Stomach smooth muscle (tissue), 2 donors: ENCODE results near the gene ABLIM1.

Source experiments
- H3K27ac ChIP-seq: one replicate; pipeline ENCODE4 v1.7.0; 2013; ENCODE audit warnings: mild to moderate bottlenecking, low read length, inconsistent platforms
- H3K27me3 ChIP-seq, 2 donors: one replicate each; pipeline ENCODE4 v1.7.0; 2013; ENCODE audit warnings: low read length in 2 of 2; ENCODE audit not compliant: insufficient read depth in 2 of 2, control insufficient read depth in 1 of 2
- H3K36me3 ChIP-seq, 2 donors: one replicate each; pipeline ENCODE4 v1.7.0; 2013; ENCODE audit warnings: low read length in 2 of 2; ENCODE audit not compliant: control insufficient read depth in 2 of 2, insufficient read depth in 2 of 2
- H3K4me1 ChIP-seq: one replicate; pipeline ENCODE4 v1.7.0; 2013; ENCODE audit warnings: low read length; ENCODE audit not compliant: control insufficient read depth, insufficient read depth
- H3K4me3 ChIP-seq, 2 donors: one replicate each; pipeline ENCODE4 v1.7.0; 2013; ENCODE audit warnings: low read length in 2 of 2
- H3K9ac ChIP-seq, 2 donors: one replicate each; pipeline ENCODE4 v1.7.0; 2013; ENCODE audit warnings: low read length in 2 of 2, mild to moderate bottlenecking in 1 of 2
- H3K9me3 ChIP-seq, 2 donors: one replicate each; pipeline ENCODE4 v1.7.0; 2013; ENCODE audit warnings: low read length in 2 of 2; ENCODE audit not compliant: control insufficient read depth in 2 of 2
- donor health status: healthy.
- donor health status: Pancreatic carcinoma.

The ABLIM1 gene

GRCh38 chr10:114680543-114681117, 22.6 kb upstream of the ABLIM1 start:
- Histone ChIP-seq H3K27me3 (no peaks in the 10 kb centered on the region), H3K9ac (no peak overlapping the region), H3K9me3 (no peaks in the 10 kb centered on the region), H3K36me3 (no peaks in the 10 kb centered on the region), H3K4me3 (no peak overlapping the region), H3K4me1 (peaks cover 12% of the 10 kb centered on the region), H3K27ac (no peak overlapping the region)

- no peaks in the 10 kb centered on the region for H3K36me3 ChIP-seq
- no peak overlapping the region for H3K9ac ChIP-seq
- no peaks in the 10 kb centered on the region for H3K27me3 ChIP-seq
- H3K4me3 ChIP-seq, result no peak overlapping the region
- H3K9me3 ChIP-seq, result no peaks in the 10 kb centered on the region
- peaks cover 8% of the 10 kb centered on the region for H3K4me1 ChIP-seq
- no peak overlapping the region for H3K27ac ChIP-seq
Measured at GRCh38 chr10:114679552-114679951, 21.5 kb upstream of the ABLIM1 start.

- H3K4me3 ChIP-seq, result no peak overlapping the region
- H3K27ac ChIP-seq, result no peak overlapping the region
- H3K36me3 ChIP-seq, result no peaks in the 10 kb centered on the region
- peaks cover 3% of the 10 kb centered on the region for H3K4me1 ChIP-seq
- H3K27me3 ChIP-seq, result no peaks in the 10 kb centered on the region
- H3K9me3 ChIP-seq, result no peaks in the 10 kb centered on the region
- H3K9ac ChIP-seq, result no peak overlapping the region
Measured at GRCh38 chr10:114678820-114679219, 20.7 kb upstream of the ABLIM1 start.

- H3K27ac ChIP-seq, result no peak overlapping the region
- H3K4me1 ChIP-seq, result peaks cover 3% of the 10 kb centered on the region
- no peak overlapping the region for H3K4me3 ChIP-seq
- no peaks in the 10 kb centered on the region for H3K27me3 ChIP-seq
- no peaks in the 10 kb centered on the region for H3K9me3 ChIP-seq
- no peak overlapping the region for H3K9ac ChIP-seq
- H3K36me3 ChIP-seq, result no peaks in the 10 kb centered on the region
Measured at GRCh38 chr10:114678336-114678735, 20.3 kb upstream of the ABLIM1 start.

GRCh38 chr10:114674346-114674745, 16.3 kb upstream of the ABLIM1 start:
- no peak overlapping the region for H3K27ac ChIP-seq
- H3K36me3 ChIP-seq, result no peaks in the 10 kb centered on the region
- no peak overlapping the region for H3K4me3 ChIP-seq
- H3K4me1 ChIP-seq, result no peaks in the 10 kb centered on the region
- H3K9me3 ChIP-seq, result no peaks in the 10 kb centered on the region
- H3K27me3 ChIP-seq, result no peaks in the 10 kb centered on the region
- no peak overlapping the region for H3K9ac ChIP-seq

- H3K9ac ChIP-seq, result no peak overlapping the region
- no peak overlapping the region for H3K27ac ChIP-seq
- peaks cover 0 to 4% of the 10 kb centered on the region in 2 donors for H3K9me3 ChIP-seq
- H3K36me3 ChIP-seq, result no peaks in the 10 kb centered on the region
- H3K4me3 ChIP-seq, result no peak overlapping the region
- H3K4me1 ChIP-seq, result peaks cover 3% of the 10 kb centered on the region
- H3K27me3 ChIP-seq, result no peaks in the 10 kb centered on the region
Measured at GRCh38 chr10:114669648-114670047, 11.6 kb upstream of the ABLIM1 start.

GRCh38 chr10:114668375-114669080, 10.5 kb upstream of the ABLIM1 start:
- Histone ChIP-seq H3K27ac (no peak overlapping the region), H3K9ac (no peak overlapping the region), H3K9me3 (peaks cover 0 to 4% of the 10 kb centered on the region in 2 donors), H3K4me3 (no peak overlapping the region), H3K27me3 (no peaks in the 10 kb centered on the region), H3K36me3 (no peaks in the 10 kb centered on the region), H3K4me1 (peaks cover 3% of the 10 kb centered on the region)

- no peak overlapping the region for H3K4me3 ChIP-seq
- H3K27me3 ChIP-seq, result no peaks in the 10 kb centered on the region
- H3K36me3 ChIP-seq, result no peaks in the 10 kb centered on the region
- no peak overlapping the region for H3K27ac ChIP-seq
- H3K9ac ChIP-seq, result no peak overlapping the region
- peaks cover 4% of the 10 kb centered on the region in 2 donors for H3K9me3 ChIP-seq
- H3K4me1 ChIP-seq, result peaks cover 5% of the 10 kb centered on the region
Measured at GRCh38 chr10:114665873-114666272, 7.8 kb upstream of the ABLIM1 start.

- no peak overlapping the region for H3K9ac ChIP-seq
- H3K36me3 ChIP-seq, result no peaks in the 10 kb centered on the region
- peaks cover 4% of the 10 kb centered on the region in 2 donors for H3K9me3 ChIP-seq
- peaks cover 5% of the 10 kb centered on the region for H3K4me1 ChIP-seq
- H3K27ac ChIP-seq, result no peak overlapping the region
- no peak overlapping the region for H3K4me3 ChIP-seq
- H3K27me3 ChIP-seq, result no peaks in the 10 kb centered on the region
Measured at GRCh38 chr10:114665406-114665805, 7.3 kb upstream of the ABLIM1 start.

- no peak overlapping the region for H3K27ac ChIP-seq
- no peak overlapping the region for H3K9ac ChIP-seq
- no peaks in the 10 kb centered on the region for H3K27me3 ChIP-seq
- peaks cover 5% of the 10 kb centered on the region for H3K4me1 ChIP-seq
- H3K4me3 ChIP-seq, result no peak overlapping the region
- H3K36me3 ChIP-seq, result no peaks in the 10 kb centered on the region
- H3K9me3 ChIP-seq, result peaks cover 4% of the 10 kb centered on the region in 2 donors
Measured at GRCh38 chr10:114664127-114664526, 6.1 kb upstream of the ABLIM1 start.

GRCh38 chr10:114663626-114664025, 5.6 kb upstream of the ABLIM1 start:
- peaks cover 4% of the 10 kb centered on the region in 2 donors for H3K9me3 ChIP-seq
- no peak overlapping the region for H3K4me3 ChIP-seq
- H3K36me3 ChIP-seq, result no peaks in the 10 kb centered on the region
- no peak overlapping the region for H3K9ac ChIP-seq
- H3K4me1 ChIP-seq, result peaks cover 5% of the 10 kb centered on the region
- no peaks in the 10 kb centered on the region for H3K27me3 ChIP-seq
- H3K27ac ChIP-seq, result no peak overlapping the region
